T-helper 2 cell treated with Interferon-gamma antibody and Interleukin-4, amounts not matched to agents 5 μg/mL and 100 μg/mL, for 36 hours (primary cell): ENCODE results near the gene SGO2.
"Not testable (repeated sequence)": the region's sequence is repeated elsewhere in the genome, so short reads cannot be mapped to it uniquely, and the experiment has no call there.

ENCODE experiments used
- DNase-seq: peaks from one replicate; pipeline ENCODE4 v3.0.0; 2021; ENCODE audit warnings: low spot score
- H3K27ac Mint-ChIP-seq: one replicate; pipeline ENCODE4 v1.8.0; 2021; ENCODE audit warnings: mild to moderate bottlenecking, mixed read lengths
- H3K27me3 Mint-ChIP-seq: one replicate; pipeline ENCODE4 v1.8.0; 2021; ENCODE audit warnings: low read depth, mixed read lengths
- H3K36me3 Mint-ChIP-seq: one replicate; pipeline ENCODE4 v1.8.0; 2021; ENCODE audit warnings: low read depth, mixed read lengths
- H3K4me1 Mint-ChIP-seq: one replicate; pipeline ENCODE4 v1.8.0; 2021; ENCODE audit warnings: low read depth, mixed read lengths
- H3K4me3 Mint-ChIP-seq: one replicate; pipeline ENCODE4 v1.8.0; 2022; ENCODE audit warnings: mild to moderate bottlenecking, moderate library complexity, mixed read lengths
- H3K9me3 Mint-ChIP-seq: one replicate; pipeline ENCODE4 v1.8.0; 2021; ENCODE audit warnings: mixed read lengths

SGO2 gene

GRCh38 chr2:200593905-200594304 lies 67.9 kb downstream of the SGO2 start:
- no peaks in the 10 kb centered on the region for H3K9me3 Mint-ChIP-seq

GRCh38 chr2:200595913-200596312 lies 69.9 kb downstream of the SGO2 start:
- no peak for DNase-seq
- Mint-ChIP-seq H3K9me3 (no peaks in the 10 kb centered on the region), H3K36me3 (no peaks in the 10 kb centered on the region), H3K4me1 (no peaks in the 10 kb centered on the region), H3K27me3 (peaks cover 42% of the 10 kb centered on the region), H3K4me3 (no peak overlapping the region), H3K27ac (no peak overlapping the region)

More at GRCh38 chr2:200593905-200594304, 67.9 kb downstream of the SGO2 start:
- Mint-ChIP-seq H3K27me3 (peaks cover 43% of the 10 kb centered on the region), H3K27ac (no peak overlapping the region), H3K4me1 (no peaks in the 10 kb centered on the region), H3K4me3 (no peak overlapping the region), H3K36me3 (no peaks in the 10 kb centered on the region)
- DNase-seq, result no peak

- H3K27me3 Mint-ChIP-seq, result peaks cover 38% of the 10 kb centered on the region
- H3K9me3 Mint-ChIP-seq, result no peaks in the 10 kb centered on the region
- no peak for DNase-seq
- no peak overlapping the region for H3K4me3 Mint-ChIP-seq
- H3K4me1 Mint-ChIP-seq, result no peaks in the 10 kb centered on the region
- H3K36me3 Mint-ChIP-seq, result no peaks in the 10 kb centered on the region
- H3K27ac Mint-ChIP-seq, result no peak overlapping the region
These were observed 71.0 kb downstream of the SGO2 start for GRCh38 chr2:200596774-200597570.

- H3K9me3 Mint-ChIP-seq, result no peaks in the 10 kb centered on the region
- H3K27me3 Mint-ChIP-seq, result peaks cover 30% of the 10 kb centered on the region
- DNase-seq, result no peak
- peaks cover 1% of the 10 kb centered on the region for H3K4me1 Mint-ChIP-seq
- no peak overlapping the region for H3K4me3 Mint-ChIP-seq
- H3K27ac Mint-ChIP-seq, result no peak overlapping the region
- H3K36me3 Mint-ChIP-seq, result no peaks in the 10 kb centered on the region
These were observed 73.2 kb downstream of the SGO2 start for GRCh38 chr2:200599206-200599605.

- Mint-ChIP-seq H3K36me3 (no peaks in the 10 kb centered on the region), H3K27ac (no peak overlapping the region), H3K27me3 (peaks cover 27% of the 10 kb centered on the region), H3K9me3 (no peaks in the 10 kb centered on the region), H3K4me3 (no peak overlapping the region), H3K4me1 (peaks cover 1% of the 10 kb centered on the region)
- DNase-seq, result no peak
These were observed 74.7 kb downstream of the SGO2 start for GRCh38 chr2:200600549-200601225.

- H3K4me3 Mint-ChIP-seq, result no peak overlapping the region
- H3K4me1 Mint-ChIP-seq, result peaks cover 1% of the 10 kb centered on the region
- no peak for DNase-seq
- no peaks in the 10 kb centered on the region for H3K36me3 Mint-ChIP-seq
- H3K27me3 Mint-ChIP-seq, result peaks cover 20% of the 10 kb centered on the region
- no peaks in the 10 kb centered on the region for H3K9me3 Mint-ChIP-seq
- no peak overlapping the region for H3K27ac Mint-ChIP-seq
These were observed 76.6 kb downstream of the SGO2 start for GRCh38 chr2:200602584-200602983.

GRCh38 chr2:200603972-200604371 lies 78.0 kb downstream of the SGO2 start:
- no peaks in the 10 kb centered on the region for H3K9me3 Mint-ChIP-seq
- DNase-seq, result no peak
- no peak overlapping the region for H3K4me3 Mint-ChIP-seq
- H3K4me1 Mint-ChIP-seq, result peaks cover 1% of the 10 kb centered on the region
- peaks cover 11% of the 10 kb centered on the region for H3K27me3 Mint-ChIP-seq
- H3K27ac Mint-ChIP-seq, result no peak overlapping the region
- H3K36me3 Mint-ChIP-seq, result no peaks in the 10 kb centered on the region

GRCh38 chr2:200604571-200605255 lies 78.7 kb downstream of the SGO2 start:
- no peak for DNase-seq
- Mint-ChIP-seq H3K27me3 (peaks cover 11% of the 10 kb centered on the region), H3K36me3 (no peaks in the 10 kb centered on the region), H3K4me1 (peaks cover 1% of the 10 kb centered on the region), H3K27ac (no peak overlapping the region), H3K9me3 (no peaks in the 10 kb centered on the region), H3K4me3 (no peak overlapping the region)

- H3K4me1 Mint-ChIP-seq, result peaks cover 1% of the 10 kb centered on the region
These were observed 82.5 kb downstream of the SGO2 start for GRCh38 chr2:200608341-200609027.

GRCh38 chr2:200609028-200609614 lies 83.1 kb downstream of the SGO2 start:
- DNase-seq, result no peak
- peaks cover 7% of the 10 kb centered on the region for H3K27me3 Mint-ChIP-seq
- no peak overlapping the region for H3K4me3 Mint-ChIP-seq
- peaks cover under 1% of the 10 kb centered on the region for H3K4me1 Mint-ChIP-seq
- no peaks in the 10 kb centered on the region for H3K9me3 Mint-ChIP-seq
- H3K36me3 Mint-ChIP-seq, result no peaks in the 10 kb centered on the region
- no peak overlapping the region for H3K27ac Mint-ChIP-seq

More at GRCh38 chr2:200608341-200609027, 82.5 kb downstream of the SGO2 start:
- Mint-ChIP-seq H3K36me3 (no peaks in the 10 kb centered on the region), H3K4me3 (no peak overlapping the region), H3K27ac (no peak overlapping the region), H3K9me3 (no peaks in the 10 kb centered on the region), H3K27me3 (peaks cover 10% of the 10 kb centered on the region)
- DNase-seq, result no peak

GRCh38 chr2:200610217-200610616 lies 84.2 kb downstream of the SGO2 start:
- DNase-seq, result not testable (repeated sequence)

GRCh38 chr2:200613692-200614091 lies 87.7 kb downstream of the SGO2 start:
- Mint-ChIP-seq H3K4me1 (peaks cover 9% of the 10 kb centered on the region), H3K9me3 (no peaks in the 10 kb centered on the region), H3K36me3 (no peaks in the 10 kb centered on the region), H3K27me3 (no peaks in the 10 kb centered on the region), H3K27ac (no peak overlapping the region), H3K4me3 (no peak overlapping the region)
- DNase-seq, result no peak

More at GRCh38 chr2:200610217-200610616, 84.2 kb downstream of the SGO2 start:
- H3K9me3 Mint-ChIP-seq, H3K36me3 Mint-ChIP-seq, H3K4me1 Mint-ChIP-seq, H3K27me3 Mint-ChIP-seq, H3K4me3 Mint-ChIP-seq, H3K27ac Mint-ChIP-seq: not testable (repeated sequence)

GRCh38 chr2:200614249-200614648 lies 88.2 kb downstream of the SGO2 start:
- H3K36me3 Mint-ChIP-seq, result no peaks in the 10 kb centered on the region
- peaks cover 12% of the 10 kb centered on the region for H3K4me1 Mint-ChIP-seq
- H3K9me3 Mint-ChIP-seq, result no peaks in the 10 kb centered on the region
- H3K27me3 Mint-ChIP-seq, result no peaks in the 10 kb centered on the region
- no peak for DNase-seq
- no peak overlapping the region for H3K4me3 Mint-ChIP-seq
- H3K27ac Mint-ChIP-seq, result no peak overlapping the region
